HG03064 (cell line): ENCODE results near the gene CNTN4.
"Not testable (repeated sequence)": the region's sequence is repeated elsewhere in the genome, so short reads cannot be mapped to it uniquely, and the experiment has no call there.

Experiments
- ATAC-seq: cut with Tn5 transposase; IDR thresholded peaks from one replicate; pipeline ENCODE4 v1.9.1; 2021; ENCODE audit warnings: low read depth; ENCODE audit not compliant: unreplicated experiment

The CNTN4 gene

GRCh38 chr3:2876362-2876761 is 777.7 kb downstream of the CNTN4 start:
- ATAC-seq: no peak

GRCh38 chr3:2879023-2879422 is 780.4 kb downstream of the CNTN4 start:
- ATAC-seq: no peak

- no peak for ATAC-seq
Measured at GRCh38 chr3:2879587-2879986, 780.9 kb downstream of the CNTN4 start.

GRCh38 chr3:2880218-2880756 is 781.6 kb downstream of the CNTN4 start:
- no peak for ATAC-seq

GRCh38 chr3:2883283-2883682 is 784.6 kb downstream of the CNTN4 start:
- no peak for ATAC-seq

GRCh38 chr3:2888592-2888991 is 789.9 kb downstream of the CNTN4 start:
- ATAC-seq: no peak

- no peak for ATAC-seq
Measured at GRCh38 chr3:2889736-2890135, 791.1 kb downstream of the CNTN4 start.

GRCh38 chr3:2896308-2896939 is 797.8 kb downstream of the CNTN4 start:
- ATAC-seq: no peak

GRCh38 chr3:2897821-2898220 is 799.2 kb downstream of the CNTN4 start:
- ATAC-seq: no peak

- no peak for ATAC-seq
Measured at GRCh38 chr3:2898591-2899353, 800.1 kb downstream of the CNTN4 start.

GRCh38 chr3:2904054-2904453 is 805.4 kb downstream of the CNTN4 start:
- ATAC-seq: no peak

- no peak for ATAC-seq
Measured at GRCh38 chr3:2908693-2909351, 810.2 kb downstream of the CNTN4 start.

GRCh38 chr3:2910997-2911396 is 812.3 kb downstream of the CNTN4 start:
- ATAC-seq: no peak

GRCh38 chr3:2915826-2916225 is 817.2 kb downstream of the CNTN4 start:
- no peak for ATAC-seq

- ATAC-seq: not testable (repeated sequence)
Measured at GRCh38 chr3:2916640-2917039, 818.0 kb downstream of the CNTN4 start.

GRCh38 chr3:2920103-2920502 is 821.4 kb downstream of the CNTN4 start:
- no peak for ATAC-seq

GRCh38 chr3:2921452-2921851 is 822.8 kb downstream of the CNTN4 start:
- ATAC-seq: no peak

GRCh38 chr3:2921903-2922302 is 823.2 kb downstream of the CNTN4 start:
- no peak for ATAC-seq

- ATAC-seq: no peak
Measured at GRCh38 chr3:2923390-2923789, 824.7 kb downstream of the CNTN4 start.

GRCh38 chr3:2927259-2927658 is 828.6 kb downstream of the CNTN4 start:
- no peak for ATAC-seq

GRCh38 chr3:2929574-2929973 is 830.9 kb downstream of the CNTN4 start:
- no peak for ATAC-seq
